Central memory CD4-positive, alpha-beta T cell (primary cell): Measurements from ENCODE around the gene B3GAT2.
"Not testable (repeated sequence)": the region's sequence is repeated elsewhere in the genome, so short reads cannot be mapped to it uniquely, and the experiment has no call there.

Source experiments
- DNase-seq: peaks from one replicate; pipeline ENCODE4 v3.0.0; 2022
- total RNA-seq, 3 experiments: gene quantifications; one replicate each; lab custom pipeline; 2026; lab: John Stamatoyannopoulos, UW

The B3GAT2 gene, protein sequence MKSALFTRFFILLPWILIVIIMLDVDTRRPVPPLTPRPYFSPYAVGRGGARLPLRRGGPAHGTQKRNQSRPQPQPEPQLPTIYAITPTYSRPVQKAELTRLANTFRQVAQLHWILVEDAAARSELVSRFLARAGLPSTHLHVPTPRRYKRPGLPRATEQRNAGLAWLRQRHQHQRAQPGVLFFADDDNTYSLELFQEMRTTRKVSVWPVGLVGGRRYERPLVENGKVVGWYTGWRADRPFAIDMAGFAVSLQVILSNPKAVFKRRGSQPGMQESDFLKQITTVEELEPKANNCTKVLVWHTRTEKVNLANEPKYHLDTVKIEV
- 0 to 0.14 (median 0.05) reads per million in 3 experiments for total RNA-seq

DNA sequence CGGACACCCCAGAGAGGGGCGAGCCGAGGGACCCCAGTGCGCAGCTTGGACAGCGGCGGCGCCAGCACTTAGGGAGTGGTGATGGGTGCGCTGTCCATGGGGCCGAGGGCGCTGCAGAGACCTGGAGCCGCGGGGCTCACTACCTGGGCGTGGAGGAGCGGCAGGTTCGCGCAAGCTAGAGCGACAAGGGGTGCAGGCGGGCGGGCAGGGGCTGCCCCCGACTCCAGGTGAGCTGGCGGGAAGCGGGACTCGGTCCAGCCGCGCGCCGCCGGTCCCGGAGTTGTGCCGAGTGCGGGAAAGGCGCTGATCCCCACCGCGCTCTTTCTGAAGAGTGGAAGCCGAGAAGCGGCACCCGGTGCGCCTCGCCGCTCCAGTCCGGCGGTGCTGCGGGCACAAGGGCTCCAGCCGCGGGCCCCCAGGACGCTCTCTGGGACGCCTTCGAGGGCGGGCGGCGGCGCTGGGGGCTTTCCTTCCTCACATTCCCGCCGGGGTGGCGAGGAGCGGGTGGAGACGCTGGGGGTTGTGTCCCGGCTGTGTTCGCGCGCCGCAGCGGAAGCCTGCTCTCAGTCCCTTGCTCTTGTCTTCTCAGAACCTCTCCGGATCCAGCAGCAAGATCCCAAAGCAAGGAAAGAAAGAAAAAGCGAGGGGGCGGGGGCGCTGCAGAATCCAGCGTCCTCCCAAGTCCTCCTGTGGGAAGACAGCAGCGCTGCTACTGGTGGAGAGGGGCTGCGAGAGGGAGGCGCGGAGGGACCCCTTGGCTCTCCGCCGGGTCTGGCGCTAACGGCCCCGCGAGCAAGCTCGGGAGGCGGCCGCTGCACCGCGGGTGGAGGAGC, at the start of gene B3GAT2:
Gene B3GAT2, minus strand, starts transcription at position 610 of the 833 bp plus-strand sequence. CDS start 631 bp downstream, outside the sequence.
- DNase-seq, result no peak

DNA sequence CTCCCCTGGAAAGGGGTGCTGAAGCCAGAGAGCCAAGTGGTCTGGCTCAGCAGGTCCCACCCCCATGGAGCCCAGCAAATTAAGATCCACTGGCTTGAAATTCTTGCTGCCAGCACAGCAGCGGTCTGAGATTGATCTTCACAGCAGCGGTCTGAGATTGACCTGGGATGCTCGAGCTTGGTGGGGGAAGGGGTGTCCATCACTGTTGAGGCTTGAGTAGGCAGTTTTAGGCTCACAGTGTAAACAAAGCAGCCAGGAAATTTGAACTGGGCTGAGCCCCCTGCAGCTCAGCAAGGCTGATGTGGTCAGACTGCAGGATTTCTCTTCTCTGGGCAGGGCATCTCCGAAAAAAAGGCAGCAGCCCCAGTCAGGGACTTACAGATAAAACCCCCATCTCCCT, 41.3 kb upstream of the B3GAT2 start:
- no peak for DNase-seq

DNA sequence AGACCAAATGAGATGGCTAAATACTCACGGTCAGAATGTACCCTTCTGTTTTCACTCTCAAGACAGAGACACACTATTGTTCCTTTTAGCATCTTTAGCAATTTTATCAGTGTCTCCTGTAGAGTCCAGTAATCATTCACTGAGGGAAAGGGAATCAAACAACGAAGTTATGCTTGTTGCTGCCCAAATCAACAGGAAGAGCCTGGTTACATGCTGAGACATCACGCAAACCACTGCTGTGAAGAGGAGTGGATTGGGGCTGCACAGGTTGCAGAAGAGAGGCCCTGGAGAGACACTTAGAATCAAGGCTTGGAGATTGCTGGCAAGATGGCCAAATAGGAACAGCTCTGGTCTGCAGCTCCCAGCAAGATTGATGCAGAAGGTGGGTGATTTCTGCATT, 40.5 kb upstream of the B3GAT2 start:
- no peak for DNase-seq

DNA sequence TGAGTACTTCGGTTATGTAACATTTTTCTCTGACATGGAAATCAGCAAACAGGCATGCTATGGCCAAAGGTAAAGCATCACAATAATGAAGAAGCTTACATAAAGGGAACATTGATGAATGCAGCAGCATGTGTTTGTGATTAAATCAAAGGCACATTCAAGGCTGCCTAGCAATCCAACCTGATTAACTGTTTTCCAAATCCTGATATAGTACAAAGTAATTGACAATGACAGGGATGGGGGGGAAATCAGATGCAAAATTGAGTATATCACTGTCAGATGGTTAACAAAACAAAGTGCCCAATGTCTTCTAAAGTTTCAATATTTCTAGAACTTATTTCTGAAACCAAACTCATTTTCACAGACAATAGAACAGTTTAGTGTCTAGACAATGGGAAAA, 39.2 kb upstream of the B3GAT2 start:
- no peak for DNase-seq

DNA sequence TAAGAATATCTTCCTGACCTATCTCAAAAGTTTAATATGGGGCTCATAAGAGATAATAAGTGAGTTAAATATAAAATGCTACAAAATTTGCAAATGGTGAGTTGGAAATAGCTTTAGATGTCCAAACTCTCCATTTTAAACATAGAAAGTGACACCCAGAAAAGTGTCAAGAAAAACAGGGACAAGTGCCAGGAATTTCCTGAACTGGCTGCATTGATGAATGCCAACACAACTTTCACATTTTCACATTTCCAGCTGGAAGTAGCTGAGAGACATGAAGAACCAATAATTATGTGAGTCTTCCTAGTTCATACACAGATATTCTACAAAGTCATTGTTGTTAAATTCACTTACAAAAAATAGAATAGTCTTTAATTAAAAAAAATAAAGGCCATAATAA, 38.6 kb upstream of the B3GAT2 start:
- no peak for DNase-seq

DNA sequence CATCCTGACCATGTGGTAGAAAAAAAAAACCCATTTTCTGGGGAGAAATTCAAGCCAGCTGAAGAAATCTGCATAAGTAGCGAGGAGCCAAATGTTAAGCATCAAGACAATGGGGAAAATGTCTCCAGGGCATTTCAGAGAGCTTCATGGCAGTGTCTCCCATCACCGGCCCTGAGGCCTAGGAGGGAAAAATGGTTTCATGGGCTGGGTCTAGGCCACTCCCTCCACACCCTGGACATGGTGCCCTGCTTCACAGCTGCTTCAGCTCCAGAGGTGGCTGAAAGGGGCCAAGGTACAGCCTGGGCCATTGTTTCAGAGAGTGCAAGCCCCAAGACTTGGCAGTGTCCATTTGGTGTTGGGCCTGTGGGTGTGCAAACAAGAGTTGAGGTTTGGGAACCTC, 34.4 kb upstream of the B3GAT2 start:
- no peak for DNase-seq

DNA sequence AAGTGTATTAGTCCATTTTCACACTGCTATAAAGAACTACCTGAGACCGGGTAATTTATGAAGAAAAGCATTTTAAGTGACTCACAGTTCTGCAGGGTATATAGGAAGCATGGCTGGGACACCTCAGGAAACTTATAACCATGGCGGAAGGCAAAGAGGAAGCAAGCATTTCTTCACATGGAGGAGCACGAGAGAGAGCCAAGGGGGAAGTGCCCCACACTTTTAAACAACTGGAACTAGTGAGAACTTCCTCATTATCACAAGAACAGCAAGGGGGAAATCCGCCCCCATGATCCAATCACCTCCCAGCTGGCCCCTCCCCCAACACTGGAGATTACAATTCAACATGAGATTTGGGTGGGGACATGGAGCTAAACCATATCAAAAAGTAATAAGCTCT, 28.3 kb upstream of the B3GAT2 start:
- DNase-seq, result no peak

DNA sequence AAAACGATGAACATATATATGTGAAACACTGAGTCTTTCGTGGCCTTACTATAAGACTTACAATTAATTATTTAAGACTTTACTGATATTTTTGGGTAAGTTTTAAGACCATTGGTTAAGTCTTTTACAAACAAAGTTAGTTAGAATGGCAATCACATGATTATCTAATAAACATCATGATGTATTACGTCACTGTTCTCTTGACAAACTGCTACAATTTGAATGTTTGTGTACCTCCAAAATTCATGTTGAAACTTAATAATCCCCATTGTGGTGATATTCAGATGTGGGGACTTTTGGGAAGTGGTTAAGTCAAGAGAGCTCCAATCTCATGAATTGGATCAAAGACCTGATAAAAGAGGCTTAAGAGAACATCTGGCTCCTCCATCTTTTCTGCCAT, 25.9 kb upstream of the B3GAT2 start:
- DNase-seq, result no peak

DNA sequence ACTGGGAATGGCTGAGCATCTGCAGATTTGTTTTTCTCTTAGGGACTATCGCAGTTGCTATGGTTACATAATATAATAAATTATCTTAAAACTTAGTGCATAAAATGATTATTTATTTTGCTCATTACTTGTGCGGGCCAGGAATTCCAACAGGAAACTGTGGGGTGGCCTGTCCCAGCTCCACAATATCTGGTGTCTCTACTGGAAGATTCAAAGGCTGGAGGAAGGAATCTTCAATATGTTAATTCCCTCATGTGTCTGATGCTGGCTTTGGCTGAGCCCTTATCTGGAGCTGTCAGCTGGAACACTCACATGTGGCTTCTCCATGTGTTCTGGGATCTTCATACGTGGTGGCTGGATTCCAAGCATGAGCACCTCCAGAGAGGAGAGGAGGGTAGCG, 23.9 kb upstream of the B3GAT2 start:
- DNase-seq, result no peak

DNA sequence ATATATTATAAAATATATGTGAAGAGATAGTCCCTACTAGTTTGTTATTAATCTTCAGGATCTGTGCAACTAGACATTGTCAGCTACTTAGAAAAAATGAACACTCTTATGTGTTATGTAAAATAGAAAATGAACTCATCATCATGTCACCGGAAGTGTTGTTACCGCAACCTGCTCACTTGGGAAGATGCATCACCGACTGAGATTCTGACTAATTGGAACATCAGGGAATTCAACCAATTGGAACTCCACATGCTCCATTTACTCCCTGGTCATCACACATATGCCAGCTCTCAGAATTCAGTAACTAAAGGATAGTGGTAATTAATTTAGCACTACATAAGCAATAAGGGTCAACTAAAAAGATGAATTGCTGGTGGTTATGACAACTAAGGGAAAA, 16.7 kb upstream of the B3GAT2 start:
- no peak for DNase-seq

DNA sequence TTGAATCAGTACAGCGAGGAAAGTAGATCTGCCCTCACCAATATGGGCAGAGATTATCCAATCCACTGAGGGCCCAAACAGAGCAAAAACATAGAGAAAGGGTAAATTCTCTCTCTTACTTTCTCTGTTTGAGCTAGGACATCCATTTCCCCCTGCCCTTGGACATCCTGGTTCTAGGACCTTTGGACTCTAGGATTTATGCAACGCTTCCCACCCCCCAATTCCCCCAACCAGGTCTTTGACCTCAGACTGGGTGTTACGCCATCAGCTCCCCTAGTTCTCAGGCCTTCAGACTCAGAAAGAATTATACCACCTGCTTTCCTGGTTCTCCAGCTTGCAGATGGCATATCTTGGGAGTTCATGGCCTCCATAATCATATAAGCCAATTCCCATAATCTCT, 10.2 kb upstream of the B3GAT2 start:
- DNase-seq, result no peak

DNA sequence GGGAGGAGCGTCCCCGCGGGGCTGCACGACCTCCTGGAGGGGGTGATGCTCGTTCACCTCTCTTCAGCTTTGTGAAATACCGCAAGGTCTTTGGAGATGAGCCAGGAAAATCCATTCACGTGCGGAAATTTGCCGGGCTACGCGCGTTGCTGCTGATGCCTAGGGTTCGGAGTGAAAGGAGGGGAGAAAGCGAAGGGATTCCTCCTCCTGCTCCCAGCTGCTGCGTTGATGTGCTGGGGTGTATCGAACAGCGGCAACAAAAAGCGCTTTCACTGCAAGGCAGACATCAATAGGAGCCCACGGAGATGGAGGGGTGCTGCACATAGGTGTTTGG, 391 bp upstream of the B3GAT2 start:
- no peak for DNase-seq

DNA sequence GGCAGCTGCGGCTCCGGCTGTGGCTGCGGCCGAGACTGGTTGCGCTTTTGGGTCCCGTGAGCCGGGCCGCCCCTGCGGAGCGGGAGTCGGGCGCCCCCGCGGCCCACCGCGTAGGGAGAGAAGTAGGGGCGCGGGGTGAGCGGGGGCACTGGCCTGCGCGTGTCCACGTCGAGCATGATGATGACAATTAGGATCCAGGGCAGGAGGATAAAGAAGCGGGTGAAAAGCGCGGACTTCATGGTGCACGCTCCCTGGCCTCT, 739 bp downstream of the B3GAT2 start:
- DNase-seq, result no peak

DNA sequence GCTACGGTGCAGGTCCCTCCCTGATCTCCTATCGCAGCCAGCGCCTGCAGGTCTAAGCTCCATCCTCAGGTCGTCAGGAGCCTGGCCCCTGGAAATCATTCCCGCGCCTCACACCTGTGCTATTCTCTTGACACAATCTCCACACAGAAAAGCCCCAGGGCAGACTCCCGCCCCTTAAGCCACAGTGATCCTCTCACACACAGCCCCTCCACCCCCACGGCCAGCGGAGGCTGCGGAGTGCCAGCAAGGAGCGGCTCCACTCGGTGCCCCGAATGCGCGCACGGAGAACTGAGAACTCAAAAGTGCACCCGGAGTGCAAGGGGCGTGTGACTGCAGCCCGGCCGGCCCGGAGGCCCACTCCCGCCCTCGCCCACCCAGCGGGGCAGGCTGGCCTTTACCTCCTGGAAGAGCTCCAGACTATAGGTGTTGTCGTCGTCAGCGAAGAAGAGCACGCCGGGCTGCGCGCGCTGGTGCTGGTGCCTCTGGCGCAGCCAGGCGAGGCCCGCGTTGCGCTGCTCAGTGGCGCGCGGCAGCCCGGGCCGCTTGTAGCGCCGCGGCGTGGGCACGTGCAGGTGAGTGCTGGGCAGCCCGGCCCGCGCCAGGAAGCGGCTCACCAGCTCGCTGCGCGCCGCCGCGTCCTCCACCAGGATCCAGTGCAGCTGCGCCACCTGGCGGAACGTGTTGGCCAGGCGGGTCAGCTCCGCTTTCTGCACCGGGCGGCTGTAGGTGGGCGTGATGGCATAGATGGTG, 1.2 kb downstream of the B3GAT2 start:
- peak; percentile 76 for DNase-seq

DNA sequence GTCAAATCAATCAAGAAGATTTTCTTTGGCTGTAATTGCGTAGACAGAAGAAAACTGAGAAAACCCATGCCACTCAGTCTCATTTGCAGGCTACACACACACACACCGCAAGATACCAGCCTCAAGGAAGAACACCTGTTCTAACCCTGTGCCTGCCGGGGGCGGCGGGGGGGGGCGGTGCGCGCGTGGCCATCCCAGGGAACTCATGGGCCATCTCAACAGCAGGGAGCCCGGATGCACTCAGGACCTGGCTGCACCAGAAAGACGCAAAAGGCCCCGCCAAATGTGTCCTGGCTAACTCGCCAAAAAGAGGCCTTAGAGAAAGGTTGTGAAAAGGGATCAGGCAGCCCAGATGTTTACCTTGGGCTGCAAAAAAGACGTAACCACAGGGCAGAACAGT, 2.1 kb downstream of the B3GAT2 start:
- no peak for DNase-seq

DNA sequence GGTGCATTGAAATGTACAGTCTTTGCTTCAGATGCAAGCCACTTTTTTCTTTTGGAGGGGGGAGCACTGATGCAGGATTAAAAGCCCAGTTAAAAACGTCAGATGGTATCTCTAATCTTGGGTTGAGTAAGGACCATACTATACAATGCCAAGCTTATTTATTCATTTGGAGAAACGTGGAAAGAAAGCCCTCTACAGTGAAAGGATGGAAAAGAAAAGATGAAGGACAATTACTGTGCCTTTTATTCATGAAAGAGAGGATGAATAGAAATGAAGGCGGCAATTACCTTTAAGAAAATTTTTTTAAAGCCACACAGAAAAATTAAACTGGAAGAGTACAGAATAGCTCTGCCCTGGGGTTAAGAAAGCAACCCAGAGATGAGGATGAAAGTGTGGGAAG, 2.7 kb downstream of the B3GAT2 start:
- DNase-seq, result no peak

DNA sequence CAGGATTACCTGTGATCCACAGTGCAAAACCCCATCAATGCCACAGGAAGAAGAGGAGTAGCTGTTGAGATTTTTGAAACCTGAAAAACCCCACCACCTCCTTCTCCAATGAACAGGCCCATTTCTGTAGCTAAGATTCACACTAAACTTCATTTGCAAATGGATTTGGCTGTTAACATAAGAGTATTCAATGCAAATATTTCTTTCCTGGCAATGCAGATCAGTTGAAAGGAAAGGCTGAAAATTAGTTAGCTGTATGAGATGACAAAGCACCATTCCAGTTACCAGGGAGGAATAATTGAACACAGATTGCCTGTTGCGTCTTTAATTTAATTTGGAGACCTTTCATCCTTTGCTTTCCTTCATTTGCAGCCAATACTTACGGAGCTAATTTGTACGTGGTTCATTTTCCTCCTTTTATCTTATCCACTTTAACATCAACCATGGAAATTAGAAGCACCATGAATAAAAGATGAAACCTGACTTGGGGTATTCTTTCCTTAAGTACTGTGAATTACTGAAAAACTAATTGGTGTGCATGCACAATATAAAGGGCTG, 4.2 kb downstream of the B3GAT2 start:
- DNase-seq, result no peak

DNA sequence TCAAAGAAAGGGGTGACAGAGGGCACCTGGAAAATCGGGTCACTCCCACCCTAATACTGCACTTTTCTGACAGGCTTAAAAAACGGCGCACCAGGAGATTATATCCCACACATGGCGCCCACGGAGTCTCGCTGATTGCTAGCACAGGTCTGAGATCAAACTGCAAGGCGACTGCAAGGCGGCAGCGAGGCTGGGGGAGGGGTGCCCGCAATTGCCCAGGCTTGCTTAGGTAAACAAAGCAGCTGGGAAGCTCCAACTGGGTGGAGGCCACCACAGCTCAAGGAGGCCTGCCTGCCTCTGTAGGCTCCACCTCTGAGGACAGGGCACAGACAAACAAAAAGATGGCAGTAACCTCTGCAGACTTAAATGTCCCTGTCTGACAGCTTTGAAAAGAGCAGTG, 12.5 kb downstream of the B3GAT2 start:
- not testable (repeated sequence) for DNase-seq

DNA sequence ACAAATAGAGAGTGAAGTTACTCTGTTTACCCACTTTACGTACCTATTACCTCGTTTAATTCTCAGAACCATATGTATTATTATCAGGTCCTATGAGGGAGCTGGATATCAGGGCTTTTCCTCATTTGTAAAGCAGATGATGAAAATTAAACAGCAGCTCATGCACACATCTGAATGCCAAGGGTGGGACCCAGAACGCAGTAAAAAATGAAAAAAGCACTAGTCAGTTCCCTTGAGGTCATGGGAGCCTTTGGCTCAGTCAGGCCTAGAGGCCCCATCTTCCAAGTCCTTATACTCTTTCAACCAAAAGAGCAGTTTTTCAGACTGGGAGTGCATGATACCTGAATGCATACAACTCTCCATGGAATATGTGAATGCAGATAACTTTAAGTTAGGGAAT, 23.0 kb downstream of the B3GAT2 start:
- no peak for DNase-seq

DNA sequence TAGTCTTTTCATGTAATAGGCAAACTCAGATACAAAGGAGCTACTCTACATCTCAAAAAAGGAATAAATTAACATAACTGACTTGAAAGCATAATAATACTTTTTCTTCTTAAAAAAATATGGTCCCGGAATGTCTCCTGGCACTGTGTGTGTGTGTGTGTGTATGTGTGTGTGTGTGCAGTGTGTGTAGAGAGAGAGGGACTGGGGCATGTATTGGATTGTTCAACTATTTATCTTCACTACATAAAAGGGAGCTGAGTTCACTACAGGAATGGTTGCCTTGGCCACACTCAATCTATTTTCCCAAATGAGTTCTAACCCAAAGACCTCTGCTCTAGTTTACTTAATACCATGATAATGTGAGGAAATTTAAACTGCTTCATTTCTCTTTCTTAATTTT, 51.1 kb downstream of the B3GAT2 start:
- no peak for DNase-seq

DNA sequence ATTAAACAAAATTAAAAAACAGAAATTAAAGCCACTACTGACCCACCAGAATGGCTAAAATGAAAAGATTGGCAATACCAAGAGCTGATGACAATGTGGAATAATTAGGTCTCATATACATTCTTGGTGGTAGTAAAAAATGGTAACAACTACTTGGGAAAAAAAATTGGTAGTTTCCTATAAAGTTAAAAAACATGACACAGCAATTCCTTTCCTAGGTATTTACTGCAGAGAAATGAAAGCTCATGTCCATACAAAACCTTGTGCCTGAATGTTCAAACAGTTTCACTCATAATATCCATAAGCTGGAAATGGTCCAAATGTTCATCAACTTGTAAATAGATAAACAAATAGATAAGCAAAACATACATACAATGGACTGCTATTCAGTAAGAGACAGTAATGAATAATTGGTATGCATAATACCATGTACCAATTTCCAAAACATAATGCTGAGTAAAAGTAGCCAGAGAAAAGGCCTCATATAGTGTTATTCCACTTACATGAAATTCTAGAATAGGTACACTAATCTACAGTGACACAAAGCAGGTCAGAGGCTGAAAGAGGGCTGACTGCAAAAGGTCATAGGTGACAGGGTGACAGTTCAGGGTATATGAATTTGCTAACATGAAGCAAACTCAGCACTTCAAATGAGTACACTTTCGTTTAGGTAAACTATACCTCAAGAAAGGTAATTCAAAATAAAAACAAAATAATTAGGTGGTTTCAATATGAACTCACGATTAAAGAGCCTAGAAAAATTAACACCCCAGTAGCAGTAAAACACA, 53.0 kb downstream of the B3GAT2 start:
- no peak for DNase-seq

DNA sequence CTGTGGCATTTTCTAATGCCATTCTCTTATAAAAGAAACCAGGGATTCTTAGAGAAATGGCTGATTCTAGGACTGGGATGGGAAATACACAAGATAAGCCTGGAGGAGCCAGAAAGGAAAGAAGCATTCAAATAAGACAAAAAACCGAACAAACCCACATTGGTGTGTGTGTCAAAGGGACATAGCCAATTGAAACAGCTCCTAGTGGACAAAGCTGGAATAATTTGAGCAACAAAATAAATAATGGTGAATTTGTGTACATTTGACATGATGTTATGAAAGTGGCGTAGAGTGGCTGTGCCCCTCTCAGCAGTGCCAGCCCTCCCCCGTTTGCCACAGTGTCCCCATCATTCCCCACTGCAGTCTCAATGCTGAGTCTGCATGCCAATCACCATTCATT, 55.5 kb downstream of the B3GAT2 start:
- no peak for DNase-seq

DNA sequence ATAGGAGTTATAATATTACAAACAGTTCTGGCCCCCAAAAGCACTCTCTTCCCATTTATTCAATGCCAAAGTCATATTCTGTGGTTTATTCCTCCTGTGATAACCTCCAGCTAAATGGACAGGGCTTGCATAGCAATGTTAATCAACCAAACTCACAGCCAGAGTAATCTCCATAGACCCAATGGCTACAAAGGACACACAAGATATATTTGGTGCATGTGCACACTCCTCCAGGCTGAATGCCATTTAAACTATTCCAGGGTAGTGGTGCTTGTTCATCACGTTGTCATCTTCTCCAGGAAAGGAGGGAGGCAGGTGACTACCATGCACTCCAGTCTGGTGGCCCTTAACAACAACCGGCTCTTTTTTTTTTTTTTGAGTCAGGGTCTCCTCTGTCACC, 56.8 kb downstream of the B3GAT2 start:
- no peak for DNase-seq
